Uterus (tissue), 4 donors: ENCODE measurements around the gene HNRNPC. TPM values are rescaled to one million over a fixed set of nuclear protein-coding genes. Genes with fewer than 3 reads are reported as not detected.
"Not testable (repeated sequence)": the region's sequence is repeated elsewhere in the genome, so short reads cannot be mapped to it uniquely, and the experiment has no call there.

Experiments
- DNase-seq, 2 donors: peaks; one replicate each; pipeline ENCODE4 v3.0.0-alpha.2; 2019 to 2020
- H3K27ac ChIP-seq, 2 donors: fragments of 200-600 bp; sonication (generic); 1 replicate in 1 of 2; 2 replicates in 1 of 2; pipeline ENCODE4 v1.5.1; 2016 to 2018
- H3K27me3 ChIP-seq, 2 donors: fragments of 200-600 bp; sonication (generic); one replicate each; pipeline ENCODE4 v1.5.1; 2018 to 2019; ENCODE audit warnings: control low read depth in 1 of 2
- H3K36me3 ChIP-seq, 2 donors: fragments of 200-600 bp; sonication (generic); one replicate each; pipeline ENCODE4 v1.5.1; 2019; ENCODE audit warnings: control low read depth in 1 of 2
- H3K4me1 ChIP-seq, 2 donors: fragments of 200-600 bp; sonication (generic); one replicate each; pipeline ENCODE4 v1.5.1; 2018 to 2019; ENCODE audit warnings: control low read depth in 1 of 2
- H3K4me3 ChIP-seq, 2 donors: fragments of 200-600 bp; sonication (generic); 1 replicate in 1 of 2; 2 replicates in 1 of 2; pipeline ENCODE4 v1.5.1; 2018 to 2019; ENCODE audit warnings: mild to moderate bottlenecking in 1 of 2
- H3K9me3 ChIP-seq, 2 donors: fragments of 200-600 bp; sonication (generic); one replicate each; pipeline ENCODE4 v1.5.1; 2019; ENCODE audit warnings: control low read depth in 1 of 2
- POLR2A ChIP-seq, 2 donors: fragments of 450-650 bp; IDR thresholded peaks; one replicate each; pipeline ENCODE4 v1.6.1; 2016; ENCODE audit warnings: antibody characterized with exemption in 2 of 2, mild to moderate bottlenecking in 1 of 2, moderate library complexity in 1 of 2
- intact Hi-C: fragments of 100-400 bp; cut with DNase I; formaldehyde crosslinking; loops from one replicate; pipeline ENCODE4 v1.15.1; 2023; ENCODE audit warnings: low total_unique reads
- total RNA-seq, 4 donors: library from RNA; depleted of rRNA in 3 of 4; stranded (reverse); fragments of >200 nt in 3 of 4; gene quantifications; one replicate each; pipeline versions ENCODE4 v1.1.0 to v1.2.4, GENCODE V29; 2014 to 2023
- TF ChIP-seq, protein P1 (sequence below), 4 experiments: fragments of 200-600 bp in 2 of 4; fragments of 450-650 bp in 2 of 4; sonication (generic) in 2 of 4; IDR thresholded peaks; one replicate each; pipeline ENCODE4 v1.5.1; 2016 to 2019; ENCODE audit warnings: antibody characterized with exemption in 4 of 4, mild to moderate bottlenecking in 2 of 4, moderate library complexity in 1 of 4
- donor health status: DM: yes; HTN: yes; CAD: no.

HNRNPC gene
- total RNA-seq, 4 donors from 2014 or later: 378 to 599 (median 531) TPM

DNA sequence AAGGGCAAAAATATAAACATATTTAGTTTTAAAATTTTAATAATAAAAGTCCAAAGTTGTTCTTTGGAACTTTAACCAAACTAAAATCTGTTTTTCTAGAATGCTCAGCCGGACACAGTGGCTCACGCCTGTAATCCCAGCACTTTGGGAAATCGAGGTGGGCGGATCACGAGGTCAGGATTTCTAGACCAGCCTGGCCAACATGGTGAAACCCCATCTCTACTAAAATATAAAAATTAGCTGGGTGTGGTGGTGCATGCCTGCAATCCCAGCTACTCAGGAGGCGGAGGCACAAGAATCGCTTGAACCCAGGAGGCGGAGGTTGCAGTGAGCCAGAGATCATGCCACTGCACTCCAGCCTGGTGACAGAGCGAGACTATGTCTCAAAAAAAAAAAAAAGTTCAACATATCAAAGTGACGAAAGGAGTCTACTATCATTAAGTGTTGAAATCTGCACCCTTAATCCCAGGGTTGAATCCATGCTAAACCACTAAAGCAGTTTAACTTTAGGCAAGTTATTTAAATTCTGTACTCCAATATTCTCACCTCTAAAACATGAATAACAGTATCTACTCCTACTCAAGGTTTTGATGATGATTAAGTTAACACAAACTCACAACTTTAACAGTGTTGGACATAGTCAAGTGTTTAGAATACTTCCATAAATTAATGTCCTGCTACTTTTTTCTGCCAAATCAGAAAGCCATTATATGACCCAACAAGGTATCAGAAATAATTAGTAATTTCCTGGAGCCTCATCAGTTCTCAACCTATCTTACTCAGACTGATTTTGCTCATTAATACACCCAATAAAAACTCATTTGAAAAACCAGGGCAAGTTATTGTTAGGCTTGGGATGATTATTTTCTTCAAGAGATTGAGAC is 11.0 kb downstream of the HNRNPC start:
- no peak overlapping the region for H3K27ac ChIP-seq
- H3K4me3 ChIP-seq: no peak overlapping the region
- DNase-seq: no peak
- no peaks in the 10 kb centered on the region for H3K9me3 ChIP-seq
- TF ChIP-seq, protein P1, sequence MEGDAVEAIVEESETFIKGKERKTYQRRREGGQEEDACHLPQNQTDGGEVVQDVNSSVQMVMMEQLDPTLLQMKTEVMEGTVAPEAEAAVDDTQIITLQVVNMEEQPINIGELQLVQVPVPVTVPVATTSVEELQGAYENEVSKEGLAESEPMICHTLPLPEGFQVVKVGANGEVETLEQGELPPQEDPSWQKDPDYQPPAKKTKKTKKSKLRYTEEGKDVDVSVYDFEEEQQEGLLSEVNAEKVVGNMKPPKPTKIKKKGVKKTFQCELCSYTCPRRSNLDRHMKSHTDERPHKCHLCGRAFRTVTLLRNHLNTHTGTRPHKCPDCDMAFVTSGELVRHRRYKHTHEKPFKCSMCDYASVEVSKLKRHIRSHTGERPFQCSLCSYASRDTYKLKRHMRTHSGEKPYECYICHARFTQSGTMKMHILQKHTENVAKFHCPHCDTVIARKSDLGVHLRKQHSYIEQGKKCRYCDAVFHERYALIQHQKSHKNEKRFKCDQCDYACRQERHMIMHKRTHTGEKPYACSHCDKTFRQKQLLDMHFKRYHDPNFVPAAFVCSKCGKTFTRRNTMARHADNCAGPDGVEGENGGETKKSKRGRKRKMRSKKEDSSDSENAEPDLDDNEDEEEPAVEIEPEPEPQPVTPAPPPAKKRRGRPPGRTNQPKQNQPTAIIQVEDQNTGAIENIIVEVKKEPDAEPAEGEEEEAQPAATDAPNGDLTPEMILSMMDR (IDR thresholded peaks at IDR 0.05): no peak
- TF ChIP-seq POLR2A (IDR thresholded peaks at IDR 0.05): no peak
- no peaks in the 10 kb centered on the region for H3K36me3 ChIP-seq
- peaks cover 4 to 26% of the 10 kb centered on the region in 2 donors for H3K4me1 ChIP-seq
- no peaks in the 10 kb centered on the region for H3K27me3 ChIP-seq
- intact Hi-C loops: no loop called here

DNA sequence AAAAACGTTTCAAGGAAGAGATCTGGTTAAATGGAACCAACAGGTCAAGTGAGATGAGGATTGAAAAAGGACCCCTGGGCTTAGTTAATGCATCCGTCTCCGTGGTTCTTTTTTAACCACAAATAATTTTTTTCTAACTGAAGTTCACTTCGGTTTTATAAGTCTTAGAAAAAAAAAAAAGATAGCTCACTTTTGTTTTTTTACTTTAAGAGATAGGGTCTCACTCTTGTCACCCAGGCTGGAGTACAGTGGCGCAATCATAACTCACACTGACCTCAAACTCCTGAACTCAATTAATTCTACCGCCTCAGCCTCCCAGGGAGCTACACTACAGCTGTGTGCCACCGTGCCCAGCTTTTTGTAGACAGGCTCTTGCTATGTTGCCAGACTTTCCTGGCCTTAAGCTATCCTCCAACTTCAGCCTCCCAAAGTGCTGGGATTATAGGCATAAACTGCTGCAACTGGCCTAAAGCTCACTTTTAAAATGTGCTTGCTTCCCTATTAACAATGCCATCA is 11.8 kb downstream of the HNRNPC start:
- Histone ChIP-seq H3K27ac (no peak overlapping the region), H3K4me1 (peaks cover 4 to 18% of the 10 kb centered on the region in 2 donors), H3K9me3 (no peaks in the 10 kb centered on the region), H3K27me3 (no peaks in the 10 kb centered on the region), H3K36me3 (no peaks in the 10 kb centered on the region), H3K4me3 (no peak overlapping the region)
- intact Hi-C loops: no loop called here
- DNase-seq: no peak
- TF ChIP-seq, protein P1 (IDR thresholded peaks at IDR 0.05): no peak
- no peak for TF ChIP-seq POLR2A (IDR thresholded peaks at IDR 0.05)

GRCh38 chr14:21256539-21257393 is 12.5 kb downstream of the HNRNPC start:
- no peaks in the 10 kb centered on the region for H3K36me3 ChIP-seq
- no peaks in the 10 kb centered on the region for H3K27me3 ChIP-seq
- TF ChIP-seq POLR2A (IDR thresholded peaks at IDR 0.05): no peak
- TF ChIP-seq, protein P1 (IDR thresholded peaks at IDR 0.05): no peak
- no peaks in the 10 kb centered on the region for H3K9me3 ChIP-seq
- intact Hi-C loops: no loop called here
- no peak overlapping the region for H3K4me3 ChIP-seq
- H3K27ac ChIP-seq: no peak overlapping the region
- H3K4me1 ChIP-seq: peaks cover 4 to 12% of the 10 kb centered on the region in 2 donors
- no peak for DNase-seq

DNA sequence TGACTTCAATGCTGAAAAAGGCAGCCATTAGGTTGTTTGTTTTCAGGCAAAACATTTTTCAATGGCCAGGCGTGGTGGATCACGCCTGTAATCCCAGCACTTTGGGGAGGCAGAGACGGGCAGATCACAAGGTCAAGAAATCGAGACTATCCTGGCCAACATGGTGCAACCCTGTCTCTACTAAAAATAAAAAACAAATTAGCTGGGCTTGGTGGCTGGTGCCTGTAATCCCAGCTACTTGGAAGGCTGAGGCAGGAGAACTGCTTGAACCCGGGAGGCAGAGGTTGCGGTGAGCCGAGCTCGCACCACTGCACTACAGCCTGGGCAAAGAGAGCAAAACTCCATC is 13.2 kb downstream of the HNRNPC start:
- H3K36me3 ChIP-seq, H3K4me3 ChIP-seq, DNase-seq, H3K27ac ChIP-seq, intact Hi-C loops, H3K9me3 ChIP-seq, H3K27me3 ChIP-seq: not testable (repeated sequence)
- peaks cover 4 to 12% of the 10 kb centered on the region in 2 donors for H3K4me1 ChIP-seq

DNA sequence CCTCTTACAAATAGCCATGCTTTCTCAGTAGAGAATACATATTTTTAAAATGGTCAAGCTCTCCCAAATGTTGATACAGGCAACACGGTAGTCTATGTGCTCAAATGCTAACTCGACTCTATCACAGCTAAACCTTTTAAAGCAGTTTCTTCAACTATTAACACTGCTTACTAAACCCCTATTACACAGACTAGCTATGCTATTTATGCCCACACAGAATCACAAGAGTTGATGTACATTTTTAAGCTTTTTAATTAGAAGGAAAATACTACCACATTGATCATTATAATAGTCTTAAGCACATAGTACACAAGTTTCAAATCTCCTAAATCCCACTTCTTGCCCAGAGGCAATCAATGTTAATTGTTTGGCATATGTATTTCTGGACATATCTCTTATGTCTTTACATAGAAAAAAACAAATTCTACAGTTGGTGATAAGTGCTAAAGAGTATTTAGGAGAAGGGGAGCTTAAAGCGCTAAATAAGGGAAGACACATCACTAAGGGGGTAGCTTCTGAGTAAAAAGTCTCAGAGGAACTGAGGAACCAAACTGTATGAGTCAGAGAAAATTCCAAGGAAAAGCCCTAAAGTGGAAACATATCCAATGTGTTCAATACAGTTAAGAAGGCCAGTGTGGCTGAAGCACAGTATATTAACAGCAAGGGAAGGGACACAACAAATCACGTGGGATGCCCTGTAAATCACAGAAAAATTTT is 13.7 kb downstream of the HNRNPC start:
- intact Hi-C loops: no loop called here
- Histone ChIP-seq H3K4me3 (no peak overlapping the region), H3K9me3 (no peaks in the 10 kb centered on the region), H3K27me3 (no peaks in the 10 kb centered on the region), H3K27ac (no peak overlapping the region), H3K4me1 (peaks cover 4 to 12% of the 10 kb centered on the region in 2 donors), H3K36me3 (no peaks in the 10 kb centered on the region)
- no peak for TF ChIP-seq POLR2A (IDR thresholded peaks at IDR 0.05)
- TF ChIP-seq, protein P1 (IDR thresholded peaks at IDR 0.05): no peak
- no peak for DNase-seq
